Tibial nerve (tissue), 4 donors: ENCODE measurements around the gene SKIC3. TPM values are rescaled to one million over a fixed set of nuclear protein-coding genes. Genes with fewer than 3 reads are reported as not detected.

ENCODE experiments used
- DNase-seq, 2 donors: peaks; one replicate each; pipeline ENCODE4 v3.0.0-alpha.2; 2019; ENCODE audit warnings: low spot score in 2 of 2
- H3K27ac ChIP-seq, 4 donors: fragments of 200-600 bp; sonication (generic) in 3 of 4; one replicate each; pipeline ENCODE4 v1.5.1; 2017 to 2019; ENCODE audit warnings: mild to moderate bottlenecking in 1 of 4
- H3K27me3 ChIP-seq, 2 donors: fragments of 200-600 bp; sonication (generic) in 1 of 2; one replicate each; pipeline versions ENCODE4 v1.5.1 to v1.6.0; 2017 to 2019
- H3K36me3 ChIP-seq, 3 donors: fragments of 200-600 bp; sonication (generic); one replicate each; pipeline ENCODE4 v1.5.1; 2018 to 2019
- H3K4me1 ChIP-seq, 4 donors: fragments of 200-600 bp; sonication (generic) in 3 of 4; one replicate each; pipeline ENCODE4 v1.5.1; 2017 to 2019
- H3K4me3 ChIP-seq, 4 donors: fragments of 200-600 bp; sonication (generic) in 3 of 4; one replicate each; pipeline ENCODE4 v1.5.1; 2017 to 2019; ENCODE audit warnings: mild to moderate bottlenecking in 1 of 4, moderate library complexity in 1 of 4
- H3K9me3 ChIP-seq, 4 donors: fragments of 200-600 bp; sonication (generic) in 3 of 4; one replicate each; pipeline ENCODE4 v1.5.1; 2017 to 2019
- EP300 ChIP-seq, 2 donors: sonication (generic); formaldehyde crosslinking; IDR thresholded peaks; one replicate each; pipeline ENCODE4 v1.6.1; 2017; ENCODE audit warnings: antibody characterized with exemption in 2 of 2, mild to moderate bottlenecking in 1 of 2
- POLR2A ChIP-seq, 2 donors: fragments of 450-650 bp; IDR thresholded peaks; one replicate each; pipeline ENCODE4 v1.6.1; 2017; ENCODE audit warnings: antibody characterized with exemption in 2 of 2, mild to moderate bottlenecking in 2 of 2, moderate library complexity in 2 of 2
- WGBS, 2 donors: methylation state at CpG; one replicate each; pipeline ENCODE4 v1.1.5; 2018; 5-methylcytosine and 5-hydroxymethylcytosine counted together
- total RNA-seq, 4 donors: library from RNA; depleted of rRNA; stranded (reverse); fragments of >200 nt; gene quantifications; one replicate each; pipeline ENCODE4 v1.1.0, GENCODE V29; 2016
- TF ChIP-seq, protein P1 (sequence below), 5 experiments: fragments of 200-600 bp in 3 of 5; fragments of 450-650 bp in 2 of 5; sonication (generic) in 3 of 5; IDR thresholded peaks; one replicate each; pipeline ENCODE4 v1.5.1; 2016 to 2019; ENCODE audit warnings: antibody characterized with exemption in 5 of 5, mild to moderate bottlenecking in 3 of 5, moderate library complexity in 2 of 5

The SKIC3 gene
- total RNA-seq, 4 donors from 2014 or later, result 52.8 to 83.3 (median 75.0) TPM

- DNase-seq, result no peak
- H3K27me3 ChIP-seq, result no peaks in the 10 kb centered on the region
Measured at GRCh38 chr5:95555553-95555952, 776 bp upstream of the SKIC3 start.

DNA sequence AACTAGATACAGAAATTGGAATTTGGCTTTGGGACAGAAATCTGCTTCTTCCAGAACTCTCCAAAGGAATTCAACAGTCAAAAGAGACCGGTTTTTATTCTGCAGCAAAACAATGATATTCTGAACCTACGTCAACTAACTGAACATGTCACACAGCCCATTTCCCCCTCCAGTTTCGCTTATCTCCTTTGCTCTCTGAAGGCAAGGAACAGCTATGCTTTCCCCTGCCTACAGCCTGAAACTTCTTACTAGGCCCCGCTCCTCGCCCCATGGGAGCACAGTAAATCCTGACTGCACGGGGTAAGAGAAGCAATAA is 488 bp downstream of the SKIC3 start:
- Histone ChIP-seq H3K9me3 (no peaks in the 10 kb centered on the region), H3K4me3 (peak overlapping the region; percentile 55 to 88 (median 76)), H3K36me3 (peaks cover 0 to 13% (median 0%) of the 10 kb centered on the region in 3 donors), H3K27me3 (no peaks in the 10 kb centered on the region), H3K4me1 (peaks cover 0 to 43% (median 17%) of the 10 kb centered on the region in 4 donors), H3K27ac (peak overlapping the region; percentile 32 to 93 (median 86))
- DNase-seq, result no peak
- 0 to 2% methylated on average over 6 of the region's 6 CpGs for WGBS, 2 donors
- TF ChIP-seq EP300 (IDR thresholded peaks at IDR 0.05) (no peak), POLR2A (IDR thresholded peaks at IDR 0.05) (no peak)
- TF ChIP-seq, protein P1, sequence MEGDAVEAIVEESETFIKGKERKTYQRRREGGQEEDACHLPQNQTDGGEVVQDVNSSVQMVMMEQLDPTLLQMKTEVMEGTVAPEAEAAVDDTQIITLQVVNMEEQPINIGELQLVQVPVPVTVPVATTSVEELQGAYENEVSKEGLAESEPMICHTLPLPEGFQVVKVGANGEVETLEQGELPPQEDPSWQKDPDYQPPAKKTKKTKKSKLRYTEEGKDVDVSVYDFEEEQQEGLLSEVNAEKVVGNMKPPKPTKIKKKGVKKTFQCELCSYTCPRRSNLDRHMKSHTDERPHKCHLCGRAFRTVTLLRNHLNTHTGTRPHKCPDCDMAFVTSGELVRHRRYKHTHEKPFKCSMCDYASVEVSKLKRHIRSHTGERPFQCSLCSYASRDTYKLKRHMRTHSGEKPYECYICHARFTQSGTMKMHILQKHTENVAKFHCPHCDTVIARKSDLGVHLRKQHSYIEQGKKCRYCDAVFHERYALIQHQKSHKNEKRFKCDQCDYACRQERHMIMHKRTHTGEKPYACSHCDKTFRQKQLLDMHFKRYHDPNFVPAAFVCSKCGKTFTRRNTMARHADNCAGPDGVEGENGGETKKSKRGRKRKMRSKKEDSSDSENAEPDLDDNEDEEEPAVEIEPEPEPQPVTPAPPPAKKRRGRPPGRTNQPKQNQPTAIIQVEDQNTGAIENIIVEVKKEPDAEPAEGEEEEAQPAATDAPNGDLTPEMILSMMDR (IDR thresholded peaks at IDR 0.05), result no peak

More at GRCh38 chr5:95555553-95555952, 776 bp upstream of the SKIC3 start:
- WGBS, 2 donors, result 1% methylated on average over 9 of the region's 9 CpGs
- Histone ChIP-seq H3K27ac (peak overlapping the region; percentile 18 to 93 (median 86)), H3K36me3 (peaks cover 0 to 7% (median 0%) of the 10 kb centered on the region in 3 donors), H3K4me1 (peaks cover 0 to 43% (median 17%) of the 10 kb centered on the region in 4 donors), H3K4me3 (peak overlapping the region; percentile 55 to 88 (median 76)), H3K9me3 (no peaks in the 10 kb centered on the region)
- TF ChIP-seq POLR2A (IDR thresholded peaks at IDR 0.05) (no peak), EP300 (IDR thresholded peaks at IDR 0.05) (no peak)
- TF ChIP-seq, protein P1 (IDR thresholded peaks at IDR 0.05), result no peak

DNA sequence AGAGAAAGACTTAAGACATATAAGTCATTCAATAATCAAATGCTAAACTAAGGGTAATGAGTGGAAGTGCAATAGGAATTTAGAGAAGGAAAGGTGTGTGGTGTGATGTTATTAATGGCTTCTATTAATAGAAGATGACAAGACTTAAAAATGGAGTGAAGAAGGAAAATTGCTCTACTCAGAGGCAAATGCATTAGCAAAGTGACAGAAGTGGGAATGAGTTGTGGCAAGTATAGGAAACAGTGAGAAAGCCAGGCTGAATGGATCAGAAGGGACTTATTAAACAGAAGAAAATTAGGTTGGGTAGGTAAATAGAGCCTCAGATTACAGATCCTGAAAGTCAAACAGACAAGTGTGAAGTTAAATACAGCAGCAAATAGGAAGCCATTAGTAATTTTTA is 5.7 kb downstream of the SKIC3 start:
- no peak overlapping the region for H3K27ac ChIP-seq
- H3K4me3 ChIP-seq, result no peak overlapping the region
- peaks cover 0 to 51% (median 4%) of the 10 kb centered on the region in 3 donors for H3K36me3 ChIP-seq
- H3K27me3 ChIP-seq, result no peaks in the 10 kb centered on the region
- TF ChIP-seq EP300 (IDR thresholded peaks at IDR 0.05), result no peak
- TF ChIP-seq, protein P1 (IDR thresholded peaks at IDR 0.05), result no peak
- TF ChIP-seq POLR2A (IDR thresholded peaks at IDR 0.05), result no peak
- no peak for DNase-seq
- H3K9me3 ChIP-seq, result no peaks in the 10 kb centered on the region
- H3K4me1 ChIP-seq, result peaks cover 0 to 31% (median 13%) of the 10 kb centered on the region in 4 donors

DNA sequence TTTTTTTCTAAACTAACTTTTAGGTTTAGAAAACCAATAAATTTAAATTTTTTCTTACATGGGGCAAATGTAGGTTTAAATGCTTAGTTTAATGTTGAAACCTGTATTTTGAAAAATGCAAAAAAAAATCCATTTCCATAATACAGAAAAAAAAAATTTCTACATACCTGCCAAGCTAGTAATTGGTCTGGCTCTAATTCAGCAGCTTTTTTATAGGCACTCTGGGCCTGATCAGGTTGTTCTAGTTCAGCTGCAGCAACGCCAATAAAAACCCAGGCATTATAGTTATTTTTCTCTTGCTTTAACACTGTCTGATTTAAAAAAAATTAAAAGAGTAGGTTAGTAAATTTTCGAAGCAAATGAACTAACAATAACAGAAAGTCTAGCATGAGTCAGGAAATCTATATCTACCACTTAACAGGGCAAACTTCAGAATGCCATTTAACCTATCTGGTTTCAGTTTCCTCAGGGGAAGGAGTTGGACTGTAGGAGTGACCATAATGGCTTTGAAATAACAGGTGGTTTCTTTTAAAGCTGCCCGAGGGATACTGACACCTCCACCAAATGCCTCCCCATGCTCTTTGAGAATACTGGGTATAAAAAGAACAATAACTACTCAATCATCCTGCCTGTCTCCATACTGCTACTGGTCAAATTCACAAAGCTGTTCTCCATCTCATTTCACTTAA is 11.6 kb downstream of the SKIC3 start:
- Histone ChIP-seq H3K36me3 (peaks cover 0 to 78% (median 6%) of the 10 kb centered on the region in 3 donors), H3K4me3 (no peak overlapping the region), H3K9me3 (no peaks in the 10 kb centered on the region), H3K4me1 (peaks cover 0 to 10% (median 0%) of the 10 kb centered on the region in 4 donors), H3K27ac (no peak overlapping the region), H3K27me3 (no peaks in the 10 kb centered on the region)
- no peak for TF ChIP-seq EP300 (IDR thresholded peaks at IDR 0.05)
- TF ChIP-seq, protein P1 (IDR thresholded peaks at IDR 0.05), result no peak
- TF ChIP-seq POLR2A (IDR thresholded peaks at IDR 0.05), result no peak
- no peak for DNase-seq
- whole genome bisulfite sequencing, 2 donors, result 54 to 61% methylated on average over 3 of the region's 3 CpGs

DNA sequence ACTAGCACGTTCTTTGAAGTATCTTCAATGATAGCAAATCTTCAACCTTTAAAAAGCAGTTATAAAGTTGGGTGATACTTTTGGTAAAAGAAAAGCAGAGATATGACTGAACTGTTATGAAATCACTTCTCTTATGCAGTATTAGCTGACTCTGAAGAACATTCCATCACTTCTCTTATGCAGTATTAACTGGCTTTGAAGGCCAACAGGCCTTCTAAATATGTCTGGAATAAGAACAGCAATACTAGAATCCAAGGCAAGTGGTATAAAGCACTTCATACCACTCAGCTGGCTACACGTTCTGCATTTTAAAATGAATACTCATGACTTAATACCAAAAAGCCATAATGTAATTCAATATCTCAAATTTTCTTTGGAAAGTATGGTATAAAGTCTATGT is 17.3 kb downstream of the SKIC3 start:
- Histone ChIP-seq H3K4me3 (no peak overlapping the region), H3K9me3 (no peaks in the 10 kb centered on the region), H3K27me3 (no peaks in the 10 kb centered on the region), H3K27ac (no peak overlapping the region), H3K4me1 (peaks cover 0 to 14% (median 1%) of the 10 kb centered on the region in 4 donors), H3K36me3 (peaks cover 0 to 63% (median 6%) of the 10 kb centered on the region in 3 donors)
- 82 to 88% methylated on average over 2 of the region's 2 CpGs for WGBS, 2 donors
- DNase-seq, result no peak
- TF ChIP-seq, protein P1 (IDR thresholded peaks at IDR 0.05), result no peak
- no peak for TF ChIP-seq EP300 (IDR thresholded peaks at IDR 0.05)
- TF ChIP-seq POLR2A (IDR thresholded peaks at IDR 0.05), result no peak
